WTC11 (cell line): ENCODE results near the gene CSRNP3. TPM values are rescaled to one million over a fixed set of nuclear protein-coding genes. Genes with fewer than 3 reads are reported as not detected.
"Not testable (repeated sequence)": the region's sequence is repeated elsewhere in the genome, so short reads cannot be mapped to it uniquely, and the experiment has no call there.

Experiments used
- ATAC-seq: fragments of 200-7000 bp; cut with Tn5 transposase; 2 replicates; pipeline ENCODE4 v1.10.0; 2021; ENCODE audit warnings: mild to moderate bottlenecking, moderate library complexity
- CTCF ChIA-PET: fragments of 300-600 bp; sonication (Branson Sonifier 250); formaldehyde crosslinking; loops from one replicate; lab custom pipeline; 2021; ENCODE audit warnings: antibody characterized with exemption; lab: Charles Lee
- POLR2A ChIA-PET: fragments of 350-600 bp; sonication (Branson Sonifier 250); formaldehyde crosslinking; loops from one replicate; lab custom pipeline; 2021; ENCODE audit warnings: antibody characterized with exemption; lab: Charles Lee
- DNase-seq: peaks from one replicate; pipeline ENCODE4 v3.0.0; 2021; ENCODE audit warnings: low spot score
- H3K27ac Mint-ChIP-seq: 2 replicates; pipeline ENCODE4 v1.8.0; 2021; ENCODE audit warnings: mixed read lengths
- H3K27me3 Mint-ChIP-seq: 2 replicates; pipeline ENCODE4 v1.8.0; 2021; ENCODE audit warnings: low read depth, mild to moderate bottlenecking, moderate library complexity, mixed read lengths
- H3K36me3 Mint-ChIP-seq: 2 replicates; pipeline ENCODE4 v1.8.0; 2021; ENCODE audit warnings: mixed read lengths
- H3K4me1 Mint-ChIP-seq: 2 replicates; pipeline ENCODE4 v1.8.0; 2022; ENCODE audit warnings: mixed read lengths
- H3K4me3 Mint-ChIP-seq: 2 replicates; pipeline ENCODE4 v1.8.0; 2021; ENCODE audit warnings: mild to moderate bottlenecking, moderate library complexity, mixed read lengths
- H3K9me3 Mint-ChIP-seq: 2 replicates; pipeline ENCODE4 v1.8.0; 2021; ENCODE audit warnings: mixed read lengths
- AFF4 ChIP-seq: sonication (generic); formaldehyde crosslinking; IDR thresholded peaks from 2 replicates; pipeline ENCODE4 v1.8.1; 2023; ENCODE audit warnings: mild to moderate bottlenecking, missing genetic modification reagents, borderline replicate concordance
- CDX4 ChIP-seq: fragments of 250-450 bp; sonication (Bioruptor Pico); IDR thresholded peaks from 2 replicates; pipeline ENCODE4 v1.9.0; 2021; ENCODE audit warnings: moderate library complexity, mild to moderate bottlenecking, inconsistent platforms, borderline replicate concordance
- E2F5 ChIP-seq: sonication (generic); formaldehyde crosslinking; IDR thresholded peaks from 2 replicates; pipeline ENCODE4 v1.8.1; 2022; ENCODE audit warnings: mild to moderate bottlenecking, moderate library complexity, missing genetic modification reagents
- ETV6 ChIP-seq: sonication (generic); formaldehyde crosslinking; IDR thresholded peaks from 2 replicates; pipeline ENCODE4 v1.8.1; 2022; ENCODE audit warnings: mild to moderate bottlenecking, missing genetic modification reagents
- JUN ChIP-seq: sonication (generic); formaldehyde crosslinking; IDR thresholded peaks from 2 replicates; pipeline ENCODE4 v1.8.0; 2023; ENCODE audit warnings: mild to moderate bottlenecking, missing genetic modification reagents
- MAX ChIP-seq: sonication (generic); formaldehyde crosslinking; IDR thresholded peaks from 2 replicates; pipeline ENCODE4 v1.8.0; 2022; ENCODE audit warnings: mild to moderate bottlenecking, missing genetic modification reagents
- NR3C1 ChIP-seq: sonication (generic); formaldehyde crosslinking; conservative IDR thresholded peaks from 2 replicates; pipeline ENCODE4 v1.8.1; 2023; ENCODE audit warnings: low read depth, mild to moderate bottlenecking, missing genetic modification reagents
- RORB ChIP-seq: fragments of 250-450 bp; sonication (Bioruptor Pico); IDR thresholded peaks from 2 replicates; pipeline ENCODE4 v1.9.0; 2021; ENCODE audit warnings: mild to moderate bottlenecking
- STAT6 ChIP-seq: sonication (generic); formaldehyde crosslinking; conservative IDR thresholded peaks from 2 replicates; pipeline ENCODE4 v1.8.1; 2023; ENCODE audit warnings: mild to moderate bottlenecking, low read depth, missing genetic modification reagents, moderate library complexity
- TP53 ChIP-seq: sonication (generic); formaldehyde crosslinking; IDR thresholded peaks from 2 replicates; pipeline ENCODE4 v1.8.1; 2023; ENCODE audit warnings: mild to moderate bottlenecking, missing genetic modification reagents
- ZNF138 ChIP-seq: sonication (generic); formaldehyde crosslinking; conservative IDR thresholded peaks from 2 replicates; pipeline ENCODE4 v1.8.1; 2022; ENCODE audit warnings: mild to moderate bottlenecking, moderate library complexity, missing genetic modification reagents
- ZNF416 ChIP-seq: fragments of 250-450 bp; sonication (Bioruptor Pico); IDR thresholded peaks from 2 replicates; pipeline ENCODE4 v1.9.0; 2021; ENCODE audit warnings: mild to moderate bottlenecking, inconsistent platforms
- ZNF423 ChIP-seq: fragments of 250-450 bp; sonication (Bioruptor Pico); IDR thresholded peaks from 2 replicates; pipeline ENCODE4 v2.1.2; 2022; ENCODE audit warnings: mild to moderate bottlenecking, moderate library complexity
- ZNF671 ChIP-seq: fragments of 250-450 bp; sonication (Bioruptor Pico); IDR thresholded peaks from 2 replicates; pipeline ENCODE4 v1.8.0; 2021; ENCODE audit warnings: mild to moderate bottlenecking
- ZSCAN18 ChIP-seq: fragments of 250-450 bp; sonication (Bioruptor Pico); IDR thresholded peaks from 2 replicates; pipeline ENCODE4 v2.1.2; 2022; ENCODE audit warnings: mild to moderate bottlenecking, moderate library complexity
- total RNA-seq: library from RNA; stranded (reverse); gene quantifications from 3 replicates; pipeline ENCODE4 v1.2.3, GENCODE V29; 2021

Gene CSRNP3
- total RNA-seq, 1 experiment from 2014 or later = 7.3 TPM

GRCh38 chr2:165655661-165656060, 186.2 kb downstream of the CSRNP3 start:
- DNase-seq (no peak), ATAC-seq (no peak)
- Mint-ChIP-seq H3K27me3 (no peaks in the 10 kb centered on the region), H3K4me1 (peaks cover 19% of the 10 kb centered on the region), H3K9me3 (no peaks in the 10 kb centered on the region), H3K4me3 (no peak overlapping the region), H3K27ac (peak overlapping the region; percentile 30; the same call in 1 of the 2 replicates), H3K36me3 (peaks cover 22% of the 10 kb centered on the region)
- CTCF ChIA-PET = no interaction called here
- TF ChIP-seq ETV6 (CRISPR knock-in tag) = no peak
- no peak for TF ChIP-seq TP53 (CRISPR knock-in tag)
- TF ChIP-seq RORB (CRISPR knock-in tag) = no peak
- no peak for TF ChIP-seq ZNF416 (CRISPR knock-in tag)
- TF ChIP-seq JUN (CRISPR knock-in tag) = no peak
- no peak for TF ChIP-seq E2F5 (CRISPR knock-in tag)
- no peak for TF ChIP-seq ZNF671 (CRISPR knock-in tag)
- POLR2A ChIA-PET = no interaction called here

- Mint-ChIP-seq H3K27me3 (no peaks in the 10 kb centered on the region), H3K36me3 (peaks cover 22% of the 10 kb centered on the region), H3K4me3 (no peak overlapping the region), H3K9me3 (no peaks in the 10 kb centered on the region)
- CTCF ChIA-PET = no interaction called here
- no peak for DNase-seq
- no peak for ATAC-seq
- TF ChIP-seq STAT6 (CRISPR knock-in tag) (no peak), AFF4 (no peak)
- TF ChIP-seq, all 79 proteins: peak for 0
- no peak overlapping the region for H3K27ac Mint-ChIP-seq
- POLR2A ChIA-PET = no interaction called here
- H3K4me1 Mint-ChIP-seq = peaks cover 3% of the 10 kb centered on the region
Observed at GRCh38 chr2:165660361-165660760, 190.9 kb downstream of the CSRNP3 start.

- no peak for TF ChIP-seq NR3C1
- H3K36me3 Mint-ChIP-seq = peaks cover 19% of the 10 kb centered on the region
- no peaks in the 10 kb centered on the region for H3K27me3 Mint-ChIP-seq
- no peak overlapping the region for H3K27ac Mint-ChIP-seq
- ATAC-seq (no peak), DNase-seq (no peak)
- ChIA-PET CTCF (no interaction called here), POLR2A (no interaction called here)
- no peaks in the 10 kb centered on the region for H3K4me1 Mint-ChIP-seq
- H3K9me3 Mint-ChIP-seq = no peaks in the 10 kb centered on the region
- H3K4me3 Mint-ChIP-seq = no peak overlapping the region
Observed at GRCh38 chr2:165662720-165663119, 193.2 kb downstream of the CSRNP3 start.

- peaks cover 6% of the 10 kb centered on the region for H3K36me3 Mint-ChIP-seq
Observed at GRCh38 chr2:165665614-165666013, 196.1 kb downstream of the CSRNP3 start.

GRCh38 chr2:165666073-165666472, 196.6 kb downstream of the CSRNP3 start:
- H3K27me3 Mint-ChIP-seq, ATAC-seq, DNase-seq, POLR2A ChIA-PET, H3K4me3 Mint-ChIP-seq, CTCF ChIA-PET, H3K27ac Mint-ChIP-seq, H3K4me1 Mint-ChIP-seq: not testable (repeated sequence)
- peaks cover 10% of the 10 kb centered on the region for H3K36me3 Mint-ChIP-seq
- H3K9me3 Mint-ChIP-seq = peaks cover 11% of the 10 kb centered on the region

More at GRCh38 chr2:165665614-165666013, 196.1 kb downstream of the CSRNP3 start:
- CTCF ChIA-PET = no interaction called here
- ATAC-seq (no peak), DNase-seq (no peak)
- peaks cover 6% of the 10 kb centered on the region for H3K9me3 Mint-ChIP-seq
- TF ChIP-seq ZNF138 (CRISPR knock-in tag) = no peak
- TF ChIP-seq ZSCAN18 = no peak
- no peak for TF ChIP-seq MAX
- no peak for TF ChIP-seq ZNF671 (CRISPR knock-in tag)
- TF ChIP-seq CDX4 (CRISPR knock-in tag) = no peak
- no peak for TF ChIP-seq ZNF423
- TF ChIP-seq ZNF416 (CRISPR knock-in tag) = no peak
- H3K4me1 Mint-ChIP-seq = no peaks in the 10 kb centered on the region
- H3K27ac Mint-ChIP-seq = no peak overlapping the region
- H3K27me3 Mint-ChIP-seq = no peaks in the 10 kb centered on the region
- H3K4me3 Mint-ChIP-seq = no peak overlapping the region
- POLR2A ChIA-PET = no interaction called here
